HepG2 (cell line): ENCODE data around the gene RAB5B. TPM values are rescaled to one million over a fixed set of nuclear protein-coding genes. Genes with fewer than 3 reads are reported as not detected.

Experiments used
- CREB3 ChIP-seq: sonication (generic); formaldehyde crosslinking; IDR thresholded peaks from 2 replicates; pipeline ENCODE4 v1.5.0; 2020; ENCODE audit warnings: missing genetic modification reagents
- PHF5A ChIP-seq: IDR thresholded peaks from one replicate; pipeline ENCODE4 v1.6.1; 2018; ENCODE audit warnings: low read depth, missing genetic modification reagents; ENCODE audit not compliant: unreplicated experiment
- SMAD3 ChIP-seq: sonication (generic); formaldehyde crosslinking; IDR thresholded peaks from 2 replicates; pipeline ENCODE4 v1.4.0; 2020; ENCODE audit warnings: missing genetic modification reagents
- SRSF4 ChIP-seq: fragments of 200-400 bp; formaldehyde crosslinking; IDR thresholded peaks from one replicate; pipeline ENCODE4 v1.6.1; 2018; ENCODE audit warnings: mild to moderate bottlenecking, low read depth, low read length, moderate library complexity; ENCODE audit not compliant: poor library complexity, severe bottlenecking
- ZC3H13 ChIP-seq: sonication (generic); formaldehyde crosslinking; IDR thresholded peaks from 2 replicates; pipeline ENCODE4 v1.8.1; 2023; ENCODE audit warnings: mild to moderate bottlenecking, missing genetic modification reagents, moderate library complexity
- ZNF33A ChIP-seq: sonication (generic); formaldehyde crosslinking; IDR thresholded peaks from 2 replicates; pipeline ENCODE4 v1.5.1; 2020; ENCODE audit warnings: missing genetic modification reagents, mild to moderate bottlenecking, moderate library complexity, borderline replicate concordance
- ZNF407 ChIP-seq: sonication (generic); formaldehyde crosslinking; IDR thresholded peaks from one replicate; pipeline ENCODE4 v1.5.1; 2020; ENCODE audit warnings: mild to moderate bottlenecking, missing genetic modification reagents; ENCODE audit errors: not compliant biosample characterization
- ZNF616 ChIP-seq: sonication (generic); formaldehyde crosslinking; IDR thresholded peaks from 2 replicates; pipeline ENCODE4 v1.5.0; 2020; ENCODE audit warnings: low read depth, mild to moderate bottlenecking, missing genetic modification reagents
- ZNF737 ChIP-seq: sonication (generic); formaldehyde crosslinking; IDR thresholded peaks from 2 replicates; pipeline ENCODE4 v1.5.0; 2020; ENCODE audit warnings: missing genetic modification reagents, mild to moderate bottlenecking, borderline replicate concordance
- polyA plus RNA-seq, 8 experiments: library from polyadenylated mRNA; depleted of rRNA in 3 of 8; stranded (reverse) in 7 of 8; unstranded in 1 of 8; fragments of >200 nt; fragmentation: Illumina TruSeq in 4 of 8; extraction: Trizol in 4 of 8; gene quantifications; 2 replicates each; pipeline versions ENCODE4 v1.2.1 to v1.2.3, GENCODE V29; 2011 to 2016; ENCODE audit warnings: low read depth in 4 of 8, missing spikeins in 1 of 8, mixed read lengths in 1 of 8; ENCODE audit not compliant: insufficient read depth in 1 of 8
- total RNA-seq, 5 experiments: library from RNA; depleted of rRNA; stranded (reverse); fragments of >200 nt; fragmentation: Illumina TruSeq; extraction: Trizol; gene quantifications; 2 replicates each; pipeline ENCODE4 v1.2.3, GENCODE V29; 2016; ENCODE audit warnings: low read depth in 1 of 5
- TF ChIP-seq, protein P1 (sequence below): sonication (generic); formaldehyde crosslinking; IDR thresholded peaks from 2 replicates; pipeline ENCODE4 v1.9.0; 2022; ENCODE audit warnings: missing genetic modification reagents, mild to moderate bottlenecking, borderline replicate concordance
- TF ChIP-seq, protein P2 (sequence below): sonication (generic); formaldehyde crosslinking; IDR thresholded peaks from 2 replicates; pipeline ENCODE4 v1.5.0; 2020; ENCODE audit warnings: mild to moderate bottlenecking, missing genetic modification reagents
- TF ChIP-seq, protein P3 (sequence below): sonication (generic); formaldehyde crosslinking; IDR thresholded peaks from 2 replicates; pipeline ENCODE4 v1.4.0; 2020; ENCODE audit warnings: missing genetic modification reagents
- TF ChIP-seq, protein P4 (sequence below): sonication (generic); formaldehyde crosslinking; IDR thresholded peaks from 2 replicates; pipeline ENCODE4 v1.5.0; 2020; ENCODE audit warnings: mild to moderate bottlenecking, missing genetic modification reagents, moderate library complexity

Gene RAB5B
- total and polyA plus RNA-seq, 2 of the 13 experiments (the other 11 are each of a cell fraction or from before 2014, with no cell fraction given) = 26.0 to 68.3 TPM

- TF ChIP-seq ZNF407 (no peak), SMAD3 (CRISPR knock-in tag) (0 out of 2 replicates have a peak, but pooled peaks have one; percentile 32), PHF5A (CRISPR knock-in tag) (no peak), CREB3 (CRISPR knock-in tag) (no peak), ZNF33A (no peak), ZNF616 (CRISPR knock-in tag) (no peak), ZC3H13 (CRISPR knock-in tag) (no peak), SRSF4 (no peak), ZNF737 (CRISPR knock-in tag) (no peak)
- TF ChIP-seq, protein P1, sequence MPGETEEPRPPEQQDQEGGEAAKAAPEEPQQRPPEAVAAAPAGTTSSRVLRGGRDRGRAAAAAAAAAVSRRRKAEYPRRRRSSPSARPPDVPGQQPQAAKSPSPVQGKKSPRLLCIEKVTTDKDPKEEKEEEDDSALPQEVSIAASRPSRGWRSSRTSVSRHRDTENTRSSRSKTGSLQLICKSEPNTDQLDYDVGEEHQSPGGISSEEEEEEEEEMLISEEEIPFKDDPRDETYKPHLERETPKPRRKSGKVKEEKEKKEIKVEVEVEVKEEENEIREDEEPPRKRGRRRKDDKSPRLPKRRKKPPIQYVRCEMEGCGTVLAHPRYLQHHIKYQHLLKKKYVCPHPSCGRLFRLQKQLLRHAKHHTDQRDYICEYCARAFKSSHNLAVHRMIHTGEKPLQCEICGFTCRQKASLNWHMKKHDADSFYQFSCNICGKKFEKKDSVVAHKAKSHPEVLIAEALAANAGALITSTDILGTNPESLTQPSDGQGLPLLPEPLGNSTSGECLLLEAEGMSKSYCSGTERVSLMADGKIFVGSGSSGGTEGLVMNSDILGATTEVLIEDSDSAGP (CRISPR knock-in tag) = no peak
- TF ChIP-seq, protein P2, sequence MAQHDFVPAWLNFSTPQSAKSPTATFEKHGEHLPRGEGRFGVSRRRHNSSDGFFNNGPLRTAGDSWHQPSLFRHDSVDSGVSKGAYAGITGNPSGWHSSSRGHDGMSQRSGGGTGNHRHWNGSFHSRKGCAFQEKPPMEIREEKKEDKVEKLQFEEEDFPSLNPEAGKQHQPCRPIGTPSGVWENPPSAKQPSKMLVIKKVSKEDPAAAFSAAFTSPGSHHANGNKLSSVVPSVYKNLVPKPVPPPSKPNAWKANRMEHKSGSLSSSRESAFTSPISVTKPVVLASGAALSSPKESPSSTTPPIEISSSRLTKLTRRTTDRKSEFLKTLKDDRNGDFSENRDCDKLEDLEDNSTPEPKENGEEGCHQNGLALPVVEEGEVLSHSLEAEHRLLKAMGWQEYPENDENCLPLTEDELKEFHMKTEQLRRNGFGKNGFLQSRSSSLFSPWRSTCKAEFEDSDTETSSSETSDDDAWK (CRISPR knock-in tag) = no peak
- TF ChIP-seq, protein P3, sequence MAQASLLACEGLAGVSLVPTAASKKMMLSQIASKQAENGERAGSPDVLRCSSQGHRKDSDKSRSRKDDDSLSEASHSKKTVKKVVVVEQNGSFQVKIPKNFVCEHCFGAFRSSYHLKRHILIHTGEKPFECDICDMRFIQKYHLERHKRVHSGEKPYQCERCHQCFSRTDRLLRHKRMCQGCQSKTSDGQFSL = no peak
- TF ChIP-seq, protein P4, sequence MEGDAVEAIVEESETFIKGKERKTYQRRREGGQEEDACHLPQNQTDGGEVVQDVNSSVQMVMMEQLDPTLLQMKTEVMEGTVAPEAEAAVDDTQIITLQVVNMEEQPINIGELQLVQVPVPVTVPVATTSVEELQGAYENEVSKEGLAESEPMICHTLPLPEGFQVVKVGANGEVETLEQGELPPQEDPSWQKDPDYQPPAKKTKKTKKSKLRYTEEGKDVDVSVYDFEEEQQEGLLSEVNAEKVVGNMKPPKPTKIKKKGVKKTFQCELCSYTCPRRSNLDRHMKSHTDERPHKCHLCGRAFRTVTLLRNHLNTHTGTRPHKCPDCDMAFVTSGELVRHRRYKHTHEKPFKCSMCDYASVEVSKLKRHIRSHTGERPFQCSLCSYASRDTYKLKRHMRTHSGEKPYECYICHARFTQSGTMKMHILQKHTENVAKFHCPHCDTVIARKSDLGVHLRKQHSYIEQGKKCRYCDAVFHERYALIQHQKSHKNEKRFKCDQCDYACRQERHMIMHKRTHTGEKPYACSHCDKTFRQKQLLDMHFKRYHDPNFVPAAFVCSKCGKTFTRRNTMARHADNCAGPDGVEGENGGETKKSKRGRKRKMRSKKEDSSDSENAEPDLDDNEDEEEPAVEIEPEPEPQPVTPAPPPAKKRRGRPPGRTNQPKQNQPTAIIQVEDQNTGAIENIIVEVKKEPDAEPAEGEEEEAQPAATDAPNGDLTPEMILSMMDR (CRISPR knock-in tag) = no peak
Measured at GRCh38 chr12:56010111-56010570, 36.3 kb downstream of the RAB5B start (continued).
